ENCODE data around the gene RIN1. TPM values are rescaled to one million over a fixed set of nuclear protein-coding genes. Genes with fewer than 3 reads are reported as not detected.
"Not testable (repeated sequence)": the region's sequence is repeated elsewhere in the genome, so short reads cannot be mapped to it uniquely, and the experiment has no call there.

RIN1 gene
- total RNA-seq, 6 experiments from 2014 or later: 0.46 to 1.8 (median 0.94) TPM

DNA sequence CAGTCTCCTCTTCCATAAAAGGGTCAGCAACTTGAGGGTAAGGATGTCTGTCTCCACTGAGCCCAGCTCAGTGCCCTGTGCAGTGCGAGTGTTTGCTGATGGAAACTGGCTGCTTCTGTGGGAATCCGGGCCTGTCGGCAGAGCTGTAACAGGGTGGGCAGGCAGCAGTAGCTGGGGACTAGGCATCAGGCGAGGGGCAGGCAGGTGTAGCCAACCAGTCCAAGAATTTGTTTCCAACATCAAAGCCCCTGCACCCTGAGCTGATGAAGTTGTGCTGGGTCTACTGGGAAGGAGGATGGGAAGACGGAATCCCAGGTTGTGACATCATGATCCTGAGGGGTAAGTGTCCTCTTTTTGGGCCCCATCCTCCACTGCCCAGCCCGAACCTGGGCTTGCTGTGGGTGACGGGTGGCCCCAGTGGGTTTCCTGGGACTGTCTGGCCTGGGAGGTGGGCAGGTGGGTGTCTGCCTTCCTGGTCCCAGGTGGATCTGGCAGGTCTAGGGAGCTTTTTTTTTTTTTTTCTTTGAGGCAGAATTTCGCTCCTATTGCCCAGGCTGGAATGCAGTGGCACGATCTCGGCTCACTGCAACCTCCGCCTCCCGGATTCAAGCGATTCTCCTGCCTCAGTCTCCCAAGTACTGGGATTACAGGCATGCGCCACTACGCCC is 24.3 kb upstream of the RIN1 start:
- WGBS (ENCODE audit: insufficient coverage, low coverage, low lambda C conversion rate, missing lambda C conversion rate): 97% methylated on average over 9 of the region's 15 CpGs
- Histone ChIP-seq H3K9me3 (no peaks in the 10 kb centered on the region), H3K27me3 (no peaks in the 10 kb centered on the region), H3K27ac (no peak overlapping the region), H3K4me1 (no peaks in the 10 kb centered on the region), H3K36me3 (no peaks in the 10 kb centered on the region), H3K4me3 (no peak overlapping the region)
- no peak for TF ChIP-seq POLR2A (IDR thresholded peaks at IDR 0.05)
- TF ChIP-seq, protein P1, sequence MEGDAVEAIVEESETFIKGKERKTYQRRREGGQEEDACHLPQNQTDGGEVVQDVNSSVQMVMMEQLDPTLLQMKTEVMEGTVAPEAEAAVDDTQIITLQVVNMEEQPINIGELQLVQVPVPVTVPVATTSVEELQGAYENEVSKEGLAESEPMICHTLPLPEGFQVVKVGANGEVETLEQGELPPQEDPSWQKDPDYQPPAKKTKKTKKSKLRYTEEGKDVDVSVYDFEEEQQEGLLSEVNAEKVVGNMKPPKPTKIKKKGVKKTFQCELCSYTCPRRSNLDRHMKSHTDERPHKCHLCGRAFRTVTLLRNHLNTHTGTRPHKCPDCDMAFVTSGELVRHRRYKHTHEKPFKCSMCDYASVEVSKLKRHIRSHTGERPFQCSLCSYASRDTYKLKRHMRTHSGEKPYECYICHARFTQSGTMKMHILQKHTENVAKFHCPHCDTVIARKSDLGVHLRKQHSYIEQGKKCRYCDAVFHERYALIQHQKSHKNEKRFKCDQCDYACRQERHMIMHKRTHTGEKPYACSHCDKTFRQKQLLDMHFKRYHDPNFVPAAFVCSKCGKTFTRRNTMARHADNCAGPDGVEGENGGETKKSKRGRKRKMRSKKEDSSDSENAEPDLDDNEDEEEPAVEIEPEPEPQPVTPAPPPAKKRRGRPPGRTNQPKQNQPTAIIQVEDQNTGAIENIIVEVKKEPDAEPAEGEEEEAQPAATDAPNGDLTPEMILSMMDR (IDR thresholded peaks at IDR 0.05): no peak
- intact Hi-C loops (cut with DNase I): no loop called here
- ATAC-seq (no peak), DNase-seq (peak in 1 of 3 donors; percentile 35)

GRCh38 chr11:66359662-66360087 is 23.4 kb upstream of the RIN1 start:
- intact Hi-C loops (cut with DNase I): no loop called here
- DNase-seq (peak in 1 of 3 donors; percentile 30), ATAC-seq (no peak)

GRCh38 chr11:66350560-66351235 is 14.5 kb upstream of the RIN1 start:
- WGBS (ENCODE audit: insufficient coverage, low coverage, low lambda C conversion rate, missing lambda C conversion rate): 33% methylated on average over 8 of the region's 8 CpGs
- peak in 1 of 4 donors; percentile 8 for ATAC-seq
- peak in 1 of 3 donors; percentile 8 for DNase-seq
- H3K36me3 ChIP-seq; intact Hi-C loops (cut with DNase I); H3K27me3 ChIP-seq; H3K9me3 ChIP-seq: not testable (repeated sequence)
- H3K4me1 ChIP-seq: peaks cover 0 to 42% (median 5%) of the 10 kb centered on the region in 4 donors
- peak overlapping the region in 2 of 3 donors; percentile 59 to 86 for H3K27ac ChIP-seq
- H3K4me3 ChIP-seq: peak overlapping the region in 2 of 3 donors; percentile 27 to 49

More at GRCh38 chr11:66359662-66360087, 23.4 kb upstream of the RIN1 start:
- WGBS (ENCODE audit: insufficient coverage, low coverage, low lambda C conversion rate, missing lambda C conversion rate): 0% methylated on average over 1 of the region's 3 CpGs
- H3K4me1 ChIP-seq: no peaks in the 10 kb centered on the region
- no peak overlapping the region for H3K4me3 ChIP-seq
- TF ChIP-seq POLR2A (IDR thresholded peaks at IDR 0.05): no peak
- TF ChIP-seq, protein P1 (IDR thresholded peaks at IDR 0.05): no peak
- H3K9me3 ChIP-seq: no peaks in the 10 kb centered on the region
- no peaks in the 10 kb centered on the region for H3K36me3 ChIP-seq
- no peaks in the 10 kb centered on the region for H3K27me3 ChIP-seq
- no peak overlapping the region for H3K27ac ChIP-seq

GRCh38 chr11:66349084-66349386 is 12.8 kb upstream of the RIN1 start:
- peak in 1 of 3 donors; percentile 68 for DNase-seq
- H3K27me3 ChIP-seq: no peaks in the 10 kb centered on the region
- TF ChIP-seq POLR2A (IDR thresholded peaks at IDR 0.05): peak; percentile 14
- TF ChIP-seq, protein P1 (IDR thresholded peaks at IDR 0.05): no peak
- H3K4me1 ChIP-seq: peaks cover 0 to 53% (median 10%) of the 10 kb centered on the region in 4 donors
- intact Hi-C loops (cut with DNase I): no loop called here
- H3K27ac ChIP-seq: peak overlapping the region in 2 of 3 donors; percentile 59 to 86
- peaks cover 0 to 3% (median 0%) of the 10 kb centered on the region in 4 donors for H3K36me3 ChIP-seq
- H3K9me3 ChIP-seq: no peaks in the 10 kb centered on the region
- peak; percentile 8 to 37 (median 22) for ATAC-seq
- H3K4me3 ChIP-seq: peak overlapping the region in 1 of 3 donors; percentile 2
- WGBS (ENCODE audit: insufficient coverage, low coverage, low lambda C conversion rate, missing lambda C conversion rate): 8% methylated on average over 2 of the region's 2 CpGs
